Measurements from ENCODE around the gene TNFRSF21. TPM values are rescaled to one million over a fixed set of nuclear protein-coding genes. Genes with fewer than 3 reads are reported as not detected.

Gene TNFRSF21, protein sequence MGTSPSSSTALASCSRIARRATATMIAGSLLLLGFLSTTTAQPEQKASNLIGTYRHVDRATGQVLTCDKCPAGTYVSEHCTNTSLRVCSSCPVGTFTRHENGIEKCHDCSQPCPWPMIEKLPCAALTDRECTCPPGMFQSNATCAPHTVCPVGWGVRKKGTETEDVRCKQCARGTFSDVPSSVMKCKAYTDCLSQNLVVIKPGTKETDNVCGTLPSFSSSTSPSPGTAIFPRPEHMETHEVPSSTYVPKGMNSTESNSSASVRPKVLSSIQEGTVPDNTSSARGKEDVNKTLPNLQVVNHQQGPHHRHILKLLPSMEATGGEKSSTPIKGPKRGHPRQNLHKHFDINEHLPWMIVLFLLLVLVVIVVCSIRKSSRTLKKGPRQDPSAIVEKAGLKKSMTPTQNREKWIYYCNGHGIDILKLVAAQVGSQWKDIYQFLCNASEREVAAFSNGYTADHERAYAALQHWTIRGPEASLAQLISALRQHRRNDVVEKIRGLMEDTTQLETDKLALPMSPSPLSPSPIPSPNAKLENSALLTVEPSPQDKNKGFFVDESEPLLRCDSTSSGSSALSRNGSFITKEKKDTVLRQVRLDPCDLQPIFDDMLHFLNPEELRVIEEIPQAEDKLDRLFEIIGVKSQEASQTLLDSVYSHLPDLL
- 12.6 and 19.0 TPM in 2 replicates for total RNA-seq
- 16.8 and 22.9 TPM in 2 replicates for polyA plus RNA-seq

DNA sequence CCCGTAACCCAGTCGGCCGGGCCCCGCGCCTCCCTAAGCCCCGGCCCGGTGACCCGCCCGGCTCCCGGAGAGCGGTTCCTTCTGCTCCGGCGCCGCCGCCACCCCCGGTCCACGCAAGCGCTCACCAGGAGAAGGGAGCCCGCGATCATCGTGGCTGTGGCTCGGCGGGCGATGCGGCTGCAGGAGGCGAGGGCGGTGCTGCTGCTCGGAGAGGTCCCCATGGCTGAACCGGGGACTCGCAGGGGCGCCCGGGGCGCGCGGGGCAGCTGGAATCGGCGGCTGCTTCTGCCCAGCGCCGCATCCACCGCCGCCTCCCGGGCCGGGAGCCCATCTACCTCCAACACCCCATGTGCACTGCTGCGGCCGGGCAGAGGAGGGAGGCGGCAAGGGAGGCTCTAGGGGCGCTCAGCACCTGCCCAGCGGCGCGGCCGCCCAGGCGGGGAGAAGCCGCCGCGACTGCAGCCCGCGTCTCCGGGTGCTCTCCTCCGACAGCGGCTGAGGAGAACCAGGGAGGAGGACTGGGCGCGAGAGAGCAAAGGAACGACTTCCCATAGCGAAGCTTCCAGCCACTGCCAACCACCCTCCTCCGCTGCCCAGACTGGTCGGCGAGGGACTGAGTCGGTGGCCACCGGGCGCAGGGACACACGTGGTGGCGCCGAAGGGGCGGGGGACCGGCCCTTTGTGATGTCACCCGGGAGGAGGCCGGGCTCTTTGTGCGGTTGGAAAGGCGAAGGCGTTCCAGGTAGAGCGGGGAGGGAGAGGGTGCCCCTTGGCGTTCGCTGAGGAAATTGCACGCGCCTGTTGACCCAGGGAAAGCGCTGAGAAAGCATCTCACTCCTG is at the start of gene TNFRSF21:
TNFRSF21 (minus strand) TSS at position 615 of the 840 bp plus-strand sequence; CDS start at position 221, 394 bp downstream.
- no peaks in the 10 kb centered on the region for H3K9me3 ChIP-seq (ENCODE audit: low read depth)
- no peak within 1 kb of the TSS for H3K27ac ChIP-seq
- peak within 1 kb of the TSS; percentile 71 for H3K4me3 ChIP-seq
- TF ChIP-seq, protein P1, sequence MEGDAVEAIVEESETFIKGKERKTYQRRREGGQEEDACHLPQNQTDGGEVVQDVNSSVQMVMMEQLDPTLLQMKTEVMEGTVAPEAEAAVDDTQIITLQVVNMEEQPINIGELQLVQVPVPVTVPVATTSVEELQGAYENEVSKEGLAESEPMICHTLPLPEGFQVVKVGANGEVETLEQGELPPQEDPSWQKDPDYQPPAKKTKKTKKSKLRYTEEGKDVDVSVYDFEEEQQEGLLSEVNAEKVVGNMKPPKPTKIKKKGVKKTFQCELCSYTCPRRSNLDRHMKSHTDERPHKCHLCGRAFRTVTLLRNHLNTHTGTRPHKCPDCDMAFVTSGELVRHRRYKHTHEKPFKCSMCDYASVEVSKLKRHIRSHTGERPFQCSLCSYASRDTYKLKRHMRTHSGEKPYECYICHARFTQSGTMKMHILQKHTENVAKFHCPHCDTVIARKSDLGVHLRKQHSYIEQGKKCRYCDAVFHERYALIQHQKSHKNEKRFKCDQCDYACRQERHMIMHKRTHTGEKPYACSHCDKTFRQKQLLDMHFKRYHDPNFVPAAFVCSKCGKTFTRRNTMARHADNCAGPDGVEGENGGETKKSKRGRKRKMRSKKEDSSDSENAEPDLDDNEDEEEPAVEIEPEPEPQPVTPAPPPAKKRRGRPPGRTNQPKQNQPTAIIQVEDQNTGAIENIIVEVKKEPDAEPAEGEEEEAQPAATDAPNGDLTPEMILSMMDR (IDR thresholded peaks at IDR 0.05; ENCODE audit: low read depth, low read length) = peak; percentile 98
- peaks cover 3% of the 10 kb centered on the region for H3K4me1 ChIP-seq (ENCODE audit: low read depth)
- peak; percentile 92 to 93 for DNase-seq (ENCODE audit: low read depth in 1 of 2, low spot score in 1 of 2)
- no peaks in the 10 kb centered on the region for H3K27me3 ChIP-seq
- no peaks in the 10 kb centered on the region for H3K36me3 ChIP-seq

DNA sequence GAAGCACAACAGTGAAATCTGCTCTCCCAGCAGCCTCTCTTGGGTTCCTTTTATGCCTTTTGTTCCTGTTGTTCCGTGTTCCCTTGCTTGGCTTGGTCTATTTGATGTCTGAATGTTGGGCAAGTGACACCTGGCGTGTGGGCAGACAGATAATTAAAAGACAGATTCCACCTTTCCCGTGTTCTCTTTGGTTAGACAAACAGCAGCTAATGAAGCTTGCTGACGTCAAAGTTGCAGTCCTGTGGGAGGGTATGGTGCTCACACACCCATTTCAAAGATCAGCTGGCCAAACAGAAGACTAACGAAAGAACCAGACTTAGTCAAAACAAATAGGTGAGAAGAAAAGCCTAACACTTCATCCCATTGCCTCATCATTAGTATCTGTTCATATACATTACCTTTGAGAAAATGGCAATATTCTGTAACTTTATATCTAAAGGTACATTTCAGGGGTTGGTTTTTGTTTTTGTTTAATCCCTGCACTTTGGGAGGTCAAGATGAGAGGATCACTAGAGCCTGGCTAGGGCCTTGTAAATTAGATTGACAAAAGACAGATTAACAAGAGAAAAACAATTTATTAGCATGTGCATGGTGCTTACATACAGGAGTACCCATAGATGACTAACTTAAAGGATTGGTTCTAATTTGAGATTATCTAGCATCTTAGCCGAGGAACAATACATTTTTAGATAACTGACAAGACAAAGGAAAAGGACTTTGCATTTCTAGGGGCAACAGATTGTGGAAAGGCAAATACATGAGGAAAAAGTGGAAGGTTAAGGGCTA is 48.9 kb upstream of the TNFRSF21 start:
- TF ChIP-seq, protein P1 (IDR thresholded peaks at IDR 0.05; ENCODE audit: low read depth, low read length) = no peak
- H3K4me1 ChIP-seq (ENCODE audit: low read depth) = no peaks in the 10 kb centered on the region

DNA sequence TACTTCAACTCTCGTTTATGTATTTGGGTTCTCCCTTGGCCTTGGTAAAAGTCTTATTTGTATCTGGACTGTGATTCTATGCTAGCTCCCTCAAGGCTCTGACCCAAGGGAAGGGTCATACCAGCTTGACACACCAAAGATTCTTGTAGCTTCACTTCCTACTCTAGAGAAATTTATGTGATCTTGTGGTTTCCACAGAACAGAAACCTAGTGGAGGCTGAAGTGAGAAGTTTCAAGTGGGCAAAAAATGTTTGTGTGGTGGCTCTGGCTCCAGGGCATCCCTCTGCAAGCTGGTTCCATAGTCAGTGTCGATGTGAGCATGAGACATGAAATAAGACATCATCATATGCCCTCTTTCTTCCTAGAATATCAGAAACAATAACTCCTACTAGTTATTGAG is 48.1 kb upstream of the TNFRSF21 start:
- H3K36me3 ChIP-seq = no peaks in the 10 kb centered on the region
- H3K4me1 ChIP-seq (ENCODE audit: low read depth) = no peaks in the 10 kb centered on the region
- TF ChIP-seq, protein P1 (IDR thresholded peaks at IDR 0.05; ENCODE audit: low read depth, low read length) = no peak
- DNase-seq (ENCODE audit: low read depth in 1 of 2, low spot score in 1 of 2) = no peak
- H3K27ac ChIP-seq = no peak overlapping the region
- no peaks in the 10 kb centered on the region for H3K9me3 ChIP-seq (ENCODE audit: low read depth)
- H3K27me3 ChIP-seq = no peaks in the 10 kb centered on the region
- H3K4me3 ChIP-seq = no peak overlapping the region

More for the DNA sequence above, 48.9 kb upstream of the TNFRSF21 start:
- DNase-seq (ENCODE audit: low read depth in 1 of 2, low spot score in 1 of 2) = no peak
- no peak overlapping the region for H3K4me3 ChIP-seq
- H3K9me3 ChIP-seq (ENCODE audit: low read depth) = no peaks in the 10 kb centered on the region
- H3K27me3 ChIP-seq = no peaks in the 10 kb centered on the region
- H3K36me3 ChIP-seq = no peaks in the 10 kb centered on the region
- no peak overlapping the region for H3K27ac ChIP-seq

DNA sequence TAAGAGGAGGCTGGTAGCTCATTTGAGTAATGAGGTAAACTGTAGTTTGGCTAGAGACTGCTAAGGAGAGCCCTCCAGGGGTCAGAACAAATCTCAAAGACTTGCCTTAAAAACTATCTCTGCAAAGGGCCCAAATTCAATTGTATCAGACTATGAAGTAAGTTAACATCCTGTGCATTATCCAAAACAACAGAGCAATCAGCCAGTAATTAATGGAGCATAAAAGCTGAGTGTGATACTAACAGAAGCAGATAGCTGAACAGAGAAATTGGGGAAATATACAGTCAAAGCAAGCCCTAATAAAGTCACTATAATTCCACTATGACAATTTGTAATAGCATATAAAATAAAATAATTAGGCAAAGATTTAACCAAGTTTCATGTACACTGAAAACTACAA is 45.8 kb upstream of the TNFRSF21 start:
- no peaks in the 10 kb centered on the region for H3K4me1 ChIP-seq (ENCODE audit: low read depth)
- no peaks in the 10 kb centered on the region for H3K27me3 ChIP-seq
- H3K36me3 ChIP-seq = no peaks in the 10 kb centered on the region
- DNase-seq (ENCODE audit: low read depth in 1 of 2, low spot score in 1 of 2) = no peak
- no peaks in the 10 kb centered on the region for H3K9me3 ChIP-seq (ENCODE audit: low read depth)
- H3K27ac ChIP-seq = no peak overlapping the region
- H3K4me3 ChIP-seq = no peak overlapping the region
- TF ChIP-seq, protein P1 (IDR thresholded peaks at IDR 0.05; ENCODE audit: low read depth, low read length) = no peak

DNA sequence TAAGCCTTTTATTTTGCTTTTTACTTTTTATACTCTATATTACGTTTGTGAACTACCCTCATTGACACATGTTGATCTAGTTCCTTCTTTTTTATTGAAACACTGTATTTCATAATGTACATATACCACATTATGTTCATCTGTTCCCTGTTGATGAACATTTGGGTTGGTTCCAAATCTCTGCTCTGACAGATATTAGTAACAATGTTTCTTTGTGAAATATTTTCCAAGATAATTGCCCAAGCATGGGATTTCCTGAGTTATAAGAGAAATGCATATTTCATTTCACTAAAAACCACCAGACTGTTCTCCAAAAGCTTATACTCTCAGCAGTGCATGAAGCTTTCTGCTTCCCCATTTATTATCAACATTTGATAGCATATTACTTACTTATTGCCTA is 44.2 kb upstream of the TNFRSF21 start:
- H3K27me3 ChIP-seq = no peaks in the 10 kb centered on the region
- DNase-seq (ENCODE audit: low read depth in 1 of 2, low spot score in 1 of 2) = peak in 1 of 2 donors; percentile 80
- no peak overlapping the region for H3K27ac ChIP-seq
- no peaks in the 10 kb centered on the region for H3K9me3 ChIP-seq (ENCODE audit: low read depth)
- no peak overlapping the region for H3K4me3 ChIP-seq
- TF ChIP-seq, protein P1 (IDR thresholded peaks at IDR 0.05; ENCODE audit: low read depth, low read length) = no peak
- H3K4me1 ChIP-seq (ENCODE audit: low read depth) = no peaks in the 10 kb centered on the region
- H3K36me3 ChIP-seq = no peaks in the 10 kb centered on the region
